GM12864 (cell line): ENCODE results near the gene KRT33B.
"Not testable (repeated sequence)": the region's sequence is repeated elsewhere in the genome, so short reads cannot be mapped to it uniquely, and the experiment has no call there.

Experiments
- DNase-seq: peaks from one replicate; pipeline ENCODE4 v3.0.0-alpha.2; 2011; ENCODE audit warnings: low read depth
- H3K4me3 ChIP-seq: 2 replicates; pipeline ENCODE4 v1.5.1; 2011; ENCODE audit warnings: mild to moderate bottlenecking, low read depth, low read length, control low read depth
- CTCF ChIP-seq: IDR thresholded peaks from 2 replicates; pipeline ENCODE4 v1.5.1; 2011; ENCODE audit warnings: low read depth, mild to moderate bottlenecking, moderate library complexity, low read length, control low read depth, inconsistent platforms; ENCODE audit errors: missing control alignments

Gene KRT33B

DNA sequence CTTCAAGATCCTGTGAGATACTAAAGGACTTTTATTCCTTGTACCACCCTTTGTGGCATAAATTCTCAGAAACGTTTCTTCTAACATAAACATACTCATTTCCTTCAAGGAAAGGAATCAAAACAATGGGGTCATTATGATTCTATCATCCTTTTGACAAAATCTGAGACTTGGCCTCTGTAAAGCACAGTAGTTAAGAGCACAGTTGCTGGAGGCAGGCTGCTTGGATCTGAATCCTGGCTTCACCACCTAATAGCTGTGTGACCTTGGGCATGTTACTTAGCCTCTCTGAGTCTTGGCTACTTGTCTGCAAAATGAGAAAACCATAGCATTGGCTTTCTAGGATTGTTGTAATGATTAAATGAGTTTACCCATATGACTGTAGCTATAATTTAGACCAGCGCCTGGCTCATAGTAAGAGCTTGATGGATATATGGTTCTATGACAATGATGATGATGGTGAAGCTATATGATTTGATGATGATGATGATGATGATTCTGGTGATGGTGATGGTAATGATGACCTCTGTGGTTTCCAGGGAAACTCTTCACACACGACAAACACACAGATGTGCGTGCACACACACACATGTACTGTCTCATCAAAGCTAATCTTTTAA is 33.9 kb upstream of the KRT33B start:
- TF ChIP-seq CTCF: no peak
- H3K4me3 ChIP-seq: no peak overlapping the region
- no peak for DNase-seq

DNA sequence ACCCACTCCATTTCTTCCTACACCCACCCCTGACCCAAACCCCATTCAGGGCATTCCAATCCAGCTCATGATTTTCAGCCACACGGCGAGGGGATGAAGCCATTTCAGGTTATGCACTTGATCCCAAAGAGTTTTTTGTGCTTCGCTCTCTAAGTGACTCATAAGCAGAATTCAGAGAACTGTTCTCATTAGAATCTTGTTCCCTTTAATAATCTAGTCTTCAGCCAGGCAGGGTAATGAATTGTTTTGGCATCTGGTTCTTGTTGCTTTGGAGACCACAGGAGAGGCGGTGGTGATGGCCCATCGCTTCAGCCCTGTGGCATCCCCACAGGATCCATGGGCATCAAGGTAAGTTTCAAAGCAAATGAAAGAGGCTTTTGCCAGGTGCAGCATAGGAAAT is 32.5 kb upstream of the KRT33B start:
- DNase-seq: no peak
- H3K4me3 ChIP-seq: no peak overlapping the region
- TF ChIP-seq CTCF: no peak

GRCh38 chr17:41396996-41397660 is 27.5 kb upstream of the KRT33B start, which contains the start of gene KRT31:
KRT31 (minus strand) TSS chr17:41397608; CDS start chr17:41397539, 69 bp downstream.
- DNase-seq: no peak
- no peak for TF ChIP-seq CTCF
- H3K4me3 ChIP-seq: no peak within 1 kb of the TSS

DNA sequence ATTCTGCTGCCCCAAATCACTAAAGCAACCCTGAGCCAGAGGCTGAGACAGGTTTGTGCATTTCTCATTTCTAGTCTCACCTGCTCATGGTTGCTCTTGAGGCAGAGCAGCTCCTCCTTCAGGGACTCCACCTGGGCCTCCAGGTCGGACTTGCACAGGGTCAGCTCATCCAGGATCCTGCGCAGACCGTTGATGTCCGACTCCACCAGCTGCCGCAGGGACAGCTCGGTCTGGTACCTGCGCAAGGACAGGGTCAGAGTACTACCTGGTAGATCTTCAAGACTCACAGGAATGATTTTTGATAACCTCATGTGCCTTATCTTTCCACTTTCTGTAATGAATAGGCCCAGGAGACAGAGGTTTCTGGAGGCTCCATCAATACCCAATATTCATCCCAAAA is 26.7 kb upstream of the KRT33B start:
- TF ChIP-seq CTCF: no peak
- DNase-seq: no peak
- no peak overlapping the region for H3K4me3 ChIP-seq

GRCh38 chr17:41395611-41396010 is 26.0 kb upstream of the KRT33B start:
- no peak for TF ChIP-seq CTCF
- no peak for DNase-seq

GRCh38 chr17:41395044-41395443 is 25.4 kb upstream of the KRT33B start:
- DNase-seq, H3K4me3 ChIP-seq: not testable (repeated sequence)

More at GRCh38 chr17:41395611-41396010, 26.0 kb upstream of the KRT33B start:
- no peak overlapping the region for H3K4me3 ChIP-seq

- H3K4me3 ChIP-seq: no peak overlapping the region
- DNase-seq: no peak
- no peak for TF ChIP-seq CTCF
Measured at GRCh38 chr17:41394254-41394996, 24.8 kb upstream of the KRT33B start.
